GM23248 (cell line): ENCODE results near the gene TNFRSF8. TPM values are rescaled to one million over a fixed set of nuclear protein-coding genes. Genes with fewer than 3 reads are reported as not detected.

ENCODE experiments used
- DNase-seq: peaks from one replicate; pipeline ENCODE4 v3.0.0-alpha.2; 2015
- H2AFZ ChIP-seq: fragments of 200-600 bp; sonication (generic); 2 replicates; pipeline ENCODE4 v1.6.1; 2016; ENCODE audit warnings: antibody characterized with exemption
- H3F3A ChIP-seq: fragments of 200-600 bp; sonication (generic); 2 replicates; pipeline ENCODE4 v1.6.1; 2016; ENCODE audit warnings: mild to moderate bottlenecking, antibody characterized with exemption, mixed run types; ENCODE audit not compliant: insufficient read depth
- H3K27ac ChIP-seq: fragments of 200-600 bp; sonication (generic); 2 replicates; pipeline ENCODE4 v1.5.1; 2016; ENCODE audit warnings: mild to moderate bottlenecking
- H3K27me3 ChIP-seq: fragments of 200-600 bp; sonication (generic); replicated peaks from 2 replicates; pipeline ENCODE4 v1.6.1; 2016; ENCODE audit warnings: mild to moderate bottlenecking; ENCODE audit not compliant: insufficient read depth
- H3K36me3 ChIP-seq: fragments of 200-600 bp; sonication (generic); 2 replicates; pipeline ENCODE4 v1.6.1; 2016; ENCODE audit warnings: low read depth, mild to moderate bottlenecking
- H3K4me1 ChIP-seq: fragments of 200-600 bp; sonication (generic); 2 replicates; pipeline ENCODE4 v1.6.1; 2016; ENCODE audit warnings: mild to moderate bottlenecking; ENCODE audit not compliant: insufficient read depth
- H3K4me2 ChIP-seq: fragments of 200-600 bp; sonication (generic); one replicate; pipeline ENCODE4 v1.6.1; 2016; ENCODE audit warnings: mild to moderate bottlenecking; ENCODE audit not compliant: unreplicated experiment
- H3K4me3 ChIP-seq: fragments of 200-600 bp; sonication (generic); 2 replicates; pipeline ENCODE4 v1.5.1; 2016; ENCODE audit warnings: mild to moderate bottlenecking
- H3K79me2 ChIP-seq: fragments of 200-600 bp; sonication (generic); 2 replicates; pipeline ENCODE4 v1.6.1; 2016; ENCODE audit warnings: mild to moderate bottlenecking; ENCODE audit not compliant: insufficient read depth
- H3K9ac ChIP-seq: fragments of 200-600 bp; sonication (generic); 2 replicates; pipeline ENCODE4 v1.6.1; 2016; ENCODE audit warnings: mild to moderate bottlenecking
- H3K9me2 ChIP-seq: fragments of 200-600 bp; sonication (generic); 2 replicates; pipeline ENCODE4 v1.6.1; 2016; ENCODE audit warnings: mixed run types, mild to moderate bottlenecking, moderate library complexity; ENCODE audit not compliant: insufficient read depth
- H3K9me3 ChIP-seq: fragments of 200-600 bp; sonication (generic); one replicate; pipeline ENCODE4 v1.6.1; 2017; ENCODE audit warnings: low read depth
- H4K20me1 ChIP-seq: fragments of 200-600 bp; sonication (generic); 2 replicates; pipeline ENCODE4 v1.6.0; 2016; ENCODE audit not compliant: insufficient read depth
- EZH2 ChIP-seq: fragments of 200-600 bp; sonication (generic); IDR thresholded peaks from 2 replicates; pipeline ENCODE4 v1.6.1; 2018; ENCODE audit warnings: antibody characterized with exemption, mild to moderate bottlenecking; ENCODE audit not compliant: insufficient read depth, poor library complexity, severe bottlenecking
- EZH2phosphoT487 ChIP-seq: fragments of 200-600 bp; sonication (generic); IDR thresholded peaks from 2 replicates; pipeline ENCODE4 v1.6.1; 2018; ENCODE audit warnings: antibody characterized with exemption, moderate library complexity, mild to moderate bottlenecking, low read depth; ENCODE audit not compliant: insufficient read depth
- WGBS, 2 experiments: methylation state at CpG; one replicate each; pipeline ENCODE4 v1.1.6; 2015 to 2017; ENCODE audit warnings: low lambda C conversion rate in 2 of 2, low coverage in 1 of 2; ENCODE audit errors: missing lambda C conversion rate in 2 of 2; 5-methylcytosine and 5-hydroxymethylcytosine counted together
- in situ Hi-C: fragments of 300-500 bp; cut with MboI; formaldehyde crosslinking; loops from 2 replicates; pipeline ENCODE4 v1.15.0; 2020
- polyA plus RNA-seq: library from polyadenylated mRNA; unstranded; fragments of >200 nt; fragmentation: Nextera tagmentation; extraction: Ambion mirVana; gene quantifications from 2 replicates; pipeline ENCODE4 v1.2.1, GENCODE V29; 2016
- total RNA-seq: library from RNA; depleted of rRNA; stranded (reverse); fragments of >200 nt; shearing (Covaris generic); gene quantifications from 2 replicates; pipeline ENCODE4 v1.2.3, GENCODE V29; 2014

The TNFRSF8 gene
- total and polyA plus RNA-seq, 2 experiments from 2014 or later, result 0.23 TPM; not detected in 1

- TF ChIP-seq EZH2, result no peak
- no peak for TF ChIP-seq EZH2phosphoT487
- no peaks in the 10 kb centered on the region for H3F3A ChIP-seq
- 94% methylated on average over 10 of the region's 10 CpGs for WGBS, 2 experiments
- no peak overlapping the region for H3K4me3 ChIP-seq
- no peak overlapping the region for H3K27ac ChIP-seq
- H3K9ac ChIP-seq, result no peak overlapping the region
- H3K4me1 ChIP-seq, result no peaks in the 10 kb centered on the region
- in situ Hi-C loops, result no loop called here
- no peaks in the 10 kb centered on the region for H3K27me3 ChIP-seq
- no peaks in the 10 kb centered on the region for H3K9me2 ChIP-seq
- no peak overlapping the region for H2AFZ ChIP-seq
- DNase-seq, result no peak
- no peaks in the 10 kb centered on the region for H3K79me2 ChIP-seq
- H3K4me2 ChIP-seq, result no peak overlapping the region
- no peaks in the 10 kb centered on the region for H4K20me1 ChIP-seq
- H3K36me3 ChIP-seq, result no peaks in the 10 kb centered on the region
- H3K9me3 ChIP-seq, result no peaks in the 10 kb centered on the region
Observed at GRCh38 chr1:12026586-12026985, 36.5 kb upstream of the TNFRSF8 start.

GRCh38 chr1:12028248-12028647 is 34.9 kb upstream of the TNFRSF8 start:
- Histone ChIP-seq H3K4me1 (no peaks in the 10 kb centered on the region), H3K9ac (no peak overlapping the region), H3K4me3 (no peak overlapping the region), H3K9me3 (no peaks in the 10 kb centered on the region), H3K79me2 (no peaks in the 10 kb centered on the region), H3K27me3 (no peaks in the 10 kb centered on the region), H3F3A (no peaks in the 10 kb centered on the region), H4K20me1 (no peaks in the 10 kb centered on the region), H3K4me2 (no peak overlapping the region), H2AFZ (no peak overlapping the region), H3K27ac (no peak overlapping the region), H3K9me2 (no peaks in the 10 kb centered on the region), H3K36me3 (no peaks in the 10 kb centered on the region)
- DNase-seq, result no peak
- WGBS, 2 experiments, result 93 to 95% methylated on average over 8 of the region's 8 CpGs
- no peak for TF ChIP-seq EZH2phosphoT487
- no peak for TF ChIP-seq EZH2
- in situ Hi-C loops, result no loop called here

DNA sequence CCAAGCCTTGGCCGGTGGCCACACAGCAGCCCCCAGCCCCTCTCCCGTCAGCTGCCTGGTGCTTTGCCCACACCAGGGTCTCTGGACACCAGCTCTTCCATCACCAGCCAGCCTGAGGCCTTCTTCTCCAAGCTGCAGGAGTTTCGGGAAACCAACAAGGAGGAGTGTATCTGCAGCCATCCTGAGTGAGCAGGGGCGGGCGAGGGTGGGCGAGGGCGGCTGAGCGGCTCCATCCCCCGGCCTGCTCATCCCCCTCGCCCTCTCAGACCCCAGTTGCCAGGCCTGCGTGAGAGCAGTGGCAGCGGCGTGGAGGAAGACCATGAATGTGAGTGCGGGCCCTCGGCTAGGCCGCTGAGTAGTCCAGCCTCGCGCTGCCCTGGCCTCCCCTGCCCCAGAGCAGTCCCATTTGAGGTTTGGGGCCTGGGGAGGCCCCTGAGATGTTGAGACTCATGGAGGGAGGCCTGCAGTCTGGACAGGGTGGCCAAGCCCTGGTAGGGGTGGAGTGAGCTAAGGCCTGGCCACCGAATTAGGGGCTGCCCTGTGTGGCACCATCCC is 34.1 kb upstream of the TNFRSF8 start:
- Histone ChIP-seq H3K79me2 (no peaks in the 10 kb centered on the region), H3K4me3 (no peak overlapping the region), H3K9me3 (no peaks in the 10 kb centered on the region), H3K9me2 (no peaks in the 10 kb centered on the region), H3K9ac (no peak overlapping the region), H3K4me1 (no peaks in the 10 kb centered on the region), H4K20me1 (no peaks in the 10 kb centered on the region), H3F3A (no peaks in the 10 kb centered on the region), H3K27ac (no peak overlapping the region), H3K4me2 (no peak overlapping the region), H3K36me3 (no peaks in the 10 kb centered on the region), H2AFZ (no peak overlapping the region), H3K27me3 (no peaks in the 10 kb centered on the region)
- WGBS, 2 experiments, result 94 to 96% methylated on average over 9 to 19 of the region's 19 CpGs
- no peak for DNase-seq
- in situ Hi-C loops, result no loop called here
- TF ChIP-seq EZH2 (no peak), EZH2phosphoT487 (no peak)

- no peak overlapping the region for H3K4me3 ChIP-seq
- H3K9me3 ChIP-seq, result no peaks in the 10 kb centered on the region
- no peak overlapping the region for H3K27ac ChIP-seq
- no peaks in the 10 kb centered on the region for H3K79me2 ChIP-seq
- H3K9me2 ChIP-seq, result no peaks in the 10 kb centered on the region
- no peaks in the 10 kb centered on the region for H4K20me1 ChIP-seq
- no peaks in the 10 kb centered on the region for H3K4me1 ChIP-seq
- WGBS, 2 experiments, result 91 to 94% methylated on average over 31 to 32 of the region's 32 CpGs
- no peaks in the 10 kb centered on the region for H3K27me3 ChIP-seq
- in situ Hi-C loops, result no loop called here
- no peaks in the 10 kb centered on the region for H3K36me3 ChIP-seq
- H2AFZ ChIP-seq, result no peak overlapping the region
- H3K9ac ChIP-seq, result no peak overlapping the region
- no peak for DNase-seq
- no peak for TF ChIP-seq EZH2phosphoT487
- no peak for TF ChIP-seq EZH2
- no peak overlapping the region for H3K4me2 ChIP-seq
- H3F3A ChIP-seq, result no peaks in the 10 kb centered on the region
Observed at GRCh38 chr1:12029720-12030339, 33.3 kb upstream of the TNFRSF8 start.
